Fibroblast of gingiva (primary cell): ENCODE results near the gene PRKCZ.

ENCODE experiments used
- DNase-seq: peaks from one replicate; pipeline ENCODE4 v3.0.0-alpha.2; 2011; ENCODE audit warnings: low read depth

The PRKCZ gene

GRCh38 chr1:2046174-2046917, 3.9 kb upstream of the PRKCZ start:
- no peak for DNase-seq

DNA sequence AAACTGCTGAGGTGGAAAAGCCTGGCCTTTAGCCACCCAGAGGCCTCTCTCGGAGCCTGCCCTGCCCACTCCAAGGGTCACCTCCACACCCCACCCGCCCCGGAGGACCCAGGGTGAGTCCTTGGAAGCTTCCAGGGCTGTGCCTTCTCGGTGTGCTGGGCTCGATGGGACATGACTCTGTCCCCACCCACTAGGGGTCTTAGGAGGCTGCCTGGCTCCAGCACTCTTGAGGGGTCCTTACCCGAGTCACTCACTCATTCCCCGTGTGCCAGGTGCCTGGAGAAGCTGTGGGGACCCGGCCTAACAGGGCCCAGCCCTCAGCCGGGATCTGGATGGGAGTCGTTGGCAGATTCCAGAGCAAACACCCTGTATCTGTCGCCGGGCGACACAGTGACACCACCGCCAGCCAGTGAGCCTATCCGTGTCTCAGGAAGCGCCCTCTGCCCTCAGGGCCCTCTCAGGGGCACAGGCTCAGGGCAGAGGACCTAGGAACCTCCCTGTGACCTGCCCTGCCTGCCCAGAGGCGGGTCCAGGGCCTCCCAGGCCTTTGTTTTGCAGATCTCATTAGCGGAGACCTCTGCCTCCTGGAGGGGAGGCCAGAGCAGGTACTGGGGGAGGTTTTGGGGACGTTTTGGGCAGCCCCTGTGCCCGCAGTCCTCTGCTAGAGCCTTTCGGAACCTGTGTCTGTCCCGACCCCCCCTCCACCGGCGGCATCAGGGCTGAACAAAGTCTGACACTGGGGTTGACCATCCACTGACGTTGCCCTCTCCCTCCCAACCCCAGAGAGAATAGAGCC, 3.1 kb upstream of the PRKCZ start:
- no peak for DNase-seq

DNA sequence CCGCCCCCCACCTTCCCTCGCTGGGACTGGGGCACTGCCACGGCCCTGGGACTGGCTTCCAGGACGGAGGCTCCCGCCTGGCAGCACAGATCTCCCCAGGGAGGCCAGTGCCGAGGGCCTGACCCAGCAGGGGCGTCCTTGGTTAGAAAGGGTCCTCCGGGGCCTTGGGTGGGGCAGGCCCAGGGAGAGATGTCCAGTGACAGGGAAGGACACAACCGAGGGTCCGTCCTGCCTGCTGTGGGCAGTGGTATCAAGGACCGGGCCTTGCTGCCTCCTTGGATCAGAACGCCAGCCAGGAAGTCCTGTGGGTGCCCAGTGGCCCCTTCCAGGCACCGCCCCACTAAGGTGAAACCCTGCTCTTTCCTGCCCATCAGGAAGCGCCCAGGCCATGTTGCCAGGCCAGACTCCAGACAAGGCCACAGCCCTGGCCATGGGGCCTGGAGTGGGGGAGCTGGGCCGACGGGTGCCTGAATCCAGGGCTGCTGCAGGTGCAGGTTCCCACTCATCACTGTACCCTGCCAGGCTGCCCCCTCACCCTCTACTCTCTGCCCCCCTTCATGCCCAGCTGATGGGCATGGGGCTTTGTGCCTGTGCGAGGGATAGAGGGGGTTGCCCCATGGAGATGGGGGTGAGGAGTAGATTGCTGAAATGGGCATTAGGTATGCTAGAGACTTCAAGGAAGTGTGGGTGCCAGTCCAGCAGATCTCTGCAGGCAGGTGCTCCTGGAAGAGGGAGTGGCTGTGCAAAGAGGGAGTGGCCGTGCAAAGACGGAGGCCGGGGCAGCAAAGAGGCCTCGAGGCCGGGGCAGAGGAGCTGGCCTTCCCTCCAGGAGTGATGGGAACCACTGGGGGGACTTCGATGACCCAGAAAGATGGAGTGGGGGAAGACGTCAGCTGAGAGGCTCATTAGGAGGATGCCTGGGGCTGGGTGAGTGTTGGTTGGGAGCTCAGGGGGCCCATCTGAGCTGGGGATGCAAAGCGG, 2.2 kb upstream of the PRKCZ start:
- DNase-seq = no peak

- no peak for DNase-seq
Observed at GRCh38 chr1:2049225-2049717, 940 bp upstream of the PRKCZ start.

- no peak for DNase-seq
Observed at GRCh38 chr1:2050461-2050792, 216 bp downstream of the PRKCZ start.

GRCh38 chr1:2050793-2051682, 827 bp downstream of the PRKCZ start:
- no peak for DNase-seq

DNA sequence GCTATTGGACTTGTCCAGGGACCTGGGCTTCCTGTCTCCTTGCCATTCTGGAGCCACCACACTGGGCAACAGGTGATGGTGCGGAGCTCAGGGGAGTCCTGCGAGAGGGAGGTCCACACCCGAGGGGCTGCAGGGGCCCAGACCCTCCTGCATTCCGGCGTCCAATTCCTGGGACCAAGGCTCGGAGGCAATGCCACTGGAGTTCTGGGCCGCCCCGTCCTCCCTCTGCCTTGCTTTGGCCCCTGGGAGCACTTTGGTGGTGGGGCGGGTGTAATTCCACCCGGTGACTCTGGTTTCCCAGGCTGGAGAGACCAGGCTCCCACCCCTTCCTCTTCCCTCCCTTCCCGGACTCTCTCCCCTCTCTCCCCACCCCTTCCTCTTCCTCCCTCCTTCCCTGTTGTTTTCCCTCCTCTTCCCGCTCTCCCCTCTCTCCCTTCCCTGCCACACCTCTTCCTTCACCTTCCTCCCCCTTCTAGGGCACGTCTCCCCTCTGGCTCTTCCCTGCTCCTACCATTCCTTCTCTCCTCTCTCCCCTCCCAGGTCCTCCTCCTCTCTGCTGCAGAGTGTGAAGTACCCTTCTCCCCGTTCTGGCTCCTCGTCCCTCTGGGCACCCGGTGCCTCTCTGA, 2.0 kb downstream of the PRKCZ start:
- no peak for DNase-seq

GRCh38 chr1:2052756-2053155, 2.5 kb downstream of the PRKCZ start:
- DNase-seq = no peak

- DNase-seq = no peak
Observed at GRCh38 chr1:2053217-2053616, 3.0 kb downstream of the PRKCZ start.

- no peak for DNase-seq
Observed at GRCh38 chr1:2053784-2054376, 3.7 kb downstream of the PRKCZ start.

- no peak for DNase-seq
Observed at GRCh38 chr1:2054560-2054959, 4.3 kb downstream of the PRKCZ start.

DNA sequence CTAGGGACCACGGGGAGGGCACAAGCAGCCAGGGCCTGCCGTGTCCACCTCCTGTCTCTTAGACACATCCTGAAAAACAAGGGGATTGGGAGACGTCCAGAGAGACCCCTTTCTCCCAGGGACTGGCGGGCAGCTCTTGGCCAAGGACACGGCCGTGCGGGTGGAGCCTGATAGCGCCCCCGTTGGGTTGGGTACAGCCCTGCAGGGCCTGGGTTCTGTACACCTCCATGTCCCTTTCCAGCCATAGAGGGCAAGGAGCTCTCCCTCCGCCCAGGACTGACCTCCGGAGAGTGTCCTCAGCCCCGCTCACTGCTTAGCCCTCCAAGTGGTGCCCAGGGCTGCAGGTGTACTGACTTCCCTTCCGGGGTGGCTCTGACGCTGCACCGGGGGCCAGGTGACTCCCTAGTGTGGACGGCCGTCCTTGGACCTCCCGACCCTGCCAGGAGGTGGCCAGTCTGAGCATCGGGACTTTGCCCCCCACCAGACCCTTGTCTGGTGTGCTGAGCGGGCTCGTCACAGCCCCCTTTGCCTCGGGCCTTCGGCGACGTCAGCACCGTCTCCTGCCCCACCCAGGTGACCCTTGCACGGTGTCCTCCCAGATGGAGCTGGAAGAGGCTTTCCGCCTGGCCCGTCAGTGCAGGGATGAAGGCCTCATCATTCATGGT, 5.8 kb downstream of the PRKCZ start:
- DNase-seq = no peak

GRCh38 chr1:2056955-2057590, 6.9 kb downstream of the PRKCZ start:
- no peak for DNase-seq

DNA sequence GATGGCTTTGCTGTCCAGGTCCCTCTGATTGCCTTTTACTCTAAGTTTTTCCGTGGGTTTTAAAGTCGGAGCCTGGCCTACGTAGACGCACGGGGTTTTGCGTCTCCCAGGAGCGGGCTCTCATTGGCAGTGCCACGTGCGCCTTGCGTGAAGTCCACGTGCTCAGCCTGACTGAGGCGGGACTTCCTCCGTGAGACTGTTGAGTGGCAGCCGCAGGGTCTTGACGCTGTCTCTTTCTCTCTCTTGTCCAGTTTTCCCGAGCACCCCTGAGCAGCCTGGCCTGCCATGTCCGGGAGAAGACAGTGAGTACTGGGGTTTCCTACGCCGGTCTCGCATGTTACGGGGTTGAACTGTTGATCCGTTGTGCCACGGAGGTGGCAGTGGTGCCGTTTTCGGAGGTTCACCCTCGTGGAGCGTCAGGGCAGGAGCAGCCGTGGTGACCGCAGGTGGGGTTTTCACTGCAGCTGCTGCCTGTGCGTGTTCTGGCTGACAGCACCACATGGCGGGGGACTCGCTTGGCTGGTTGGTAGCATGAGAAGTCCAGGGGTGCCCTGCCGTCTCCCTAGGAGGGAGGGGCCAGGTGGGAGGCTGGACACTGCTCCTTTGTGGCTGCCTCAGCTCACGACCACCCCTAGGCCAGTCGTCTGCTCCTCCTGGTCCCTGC, 9.2 kb downstream of the PRKCZ start:
- DNase-seq = no peak

DNA sequence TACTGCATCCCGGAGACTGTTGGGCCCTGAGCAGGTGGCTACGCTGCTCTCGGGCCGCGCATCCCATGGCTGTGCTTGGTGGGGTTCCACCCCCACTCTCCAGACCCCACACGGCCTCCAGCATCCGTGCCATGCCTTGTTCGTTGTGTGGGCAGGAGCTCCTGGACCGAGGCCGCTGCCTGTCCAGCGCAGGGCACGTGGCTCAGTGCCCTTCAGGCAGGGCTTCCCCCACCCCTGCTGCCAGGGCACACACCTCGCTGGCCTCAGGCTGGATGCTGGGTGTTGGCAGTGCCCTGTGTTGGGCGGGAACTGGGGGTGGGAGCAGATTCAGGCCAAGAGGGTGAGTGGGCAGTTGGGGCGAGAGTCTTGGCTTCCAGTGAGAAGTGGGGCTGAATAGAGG, 9.9 kb downstream of the PRKCZ start:
- no peak for DNase-seq

GRCh38 chr1:2060535-2060934, 10.3 kb downstream of the PRKCZ start:
- no peak for DNase-seq

DNA sequence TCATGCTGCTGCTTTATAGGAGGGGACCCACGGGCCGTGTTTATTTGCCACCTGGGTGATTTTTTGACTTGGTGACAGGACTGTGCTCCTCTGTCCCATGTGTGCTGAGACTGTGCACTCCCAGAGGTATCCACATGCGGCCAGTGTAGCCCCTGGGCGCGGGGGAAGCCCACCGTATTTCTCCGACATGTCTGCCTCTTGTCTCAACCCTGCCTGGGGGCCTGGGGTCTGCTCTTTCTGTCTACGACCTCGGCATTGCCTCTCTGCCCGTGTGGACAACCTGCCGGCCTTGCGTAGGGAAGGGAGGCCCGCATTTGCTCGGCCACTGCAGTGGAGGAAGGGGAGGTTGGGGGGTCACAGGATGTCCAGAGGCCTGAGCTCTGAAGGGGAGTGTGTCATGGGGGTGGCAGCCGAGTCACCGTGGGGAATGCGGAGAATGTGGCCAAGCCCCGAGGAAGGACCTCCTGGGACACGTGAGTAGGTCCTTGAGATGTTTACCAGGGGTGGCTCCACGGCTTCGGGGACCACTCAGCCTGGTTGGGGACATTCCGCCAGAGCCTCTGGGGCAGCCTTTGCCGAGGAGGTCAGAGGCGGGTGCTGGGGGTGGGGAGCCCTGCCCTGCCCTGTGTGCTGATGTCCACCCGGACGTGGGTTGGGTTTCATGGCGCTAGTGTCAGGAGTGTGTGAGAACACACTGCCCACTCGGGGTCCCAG, 11.0 kb downstream of the PRKCZ start:
- no peak for DNase-seq

- no peak for DNase-seq
Observed at GRCh38 chr1:2065699-2066098, 15.5 kb downstream of the PRKCZ start.
